GM21723 (cell line): ENCODE measurements around the gene SNX27.
"Not testable (repeated sequence)": the region's sequence is repeated elsewhere in the genome, so short reads cannot be mapped to it uniquely, and the experiment has no call there.

ENCODE experiments used
- ATAC-seq: cut with Tn5 transposase; IDR thresholded peaks from one replicate; pipeline ENCODE4 v1.9.1; 2021; ENCODE audit warnings: mild to moderate bottlenecking, moderate library complexity; ENCODE audit not compliant: unreplicated experiment

The SNX27 gene

DNA sequence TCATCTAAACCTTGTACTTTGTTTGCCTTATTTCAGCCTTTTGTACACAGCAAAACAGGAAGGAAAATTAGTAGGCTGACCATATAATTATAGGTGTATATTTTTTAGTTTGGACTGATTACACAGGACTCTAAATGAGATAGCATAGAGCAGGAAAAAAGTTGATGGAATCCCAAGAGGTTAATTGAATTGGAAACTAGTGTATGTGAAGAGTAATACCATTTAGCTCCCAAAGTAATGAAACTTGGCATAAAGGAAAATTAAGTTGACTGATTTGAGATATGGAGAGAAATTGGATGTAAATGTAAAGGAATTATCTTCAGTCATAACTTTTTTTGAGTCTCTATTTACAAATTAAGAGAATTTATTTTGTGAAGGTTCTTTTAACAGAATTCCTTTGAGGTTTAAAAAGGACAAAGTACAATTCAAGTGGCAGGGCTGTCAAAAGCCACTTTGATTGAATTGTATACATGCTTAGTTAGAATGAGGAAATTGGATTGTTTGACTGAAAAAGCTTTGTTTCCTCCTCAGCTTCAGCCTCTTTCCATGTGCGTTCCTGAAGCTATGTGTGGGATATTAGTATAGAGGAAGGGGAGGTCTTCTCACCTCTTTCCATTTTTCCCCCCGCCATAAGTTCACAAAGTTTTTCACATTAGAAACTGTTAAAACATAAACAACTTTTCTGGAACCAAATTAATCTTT lies 26.4 kb downstream of the SNX27 start:
- no peak for ATAC-seq

DNA sequence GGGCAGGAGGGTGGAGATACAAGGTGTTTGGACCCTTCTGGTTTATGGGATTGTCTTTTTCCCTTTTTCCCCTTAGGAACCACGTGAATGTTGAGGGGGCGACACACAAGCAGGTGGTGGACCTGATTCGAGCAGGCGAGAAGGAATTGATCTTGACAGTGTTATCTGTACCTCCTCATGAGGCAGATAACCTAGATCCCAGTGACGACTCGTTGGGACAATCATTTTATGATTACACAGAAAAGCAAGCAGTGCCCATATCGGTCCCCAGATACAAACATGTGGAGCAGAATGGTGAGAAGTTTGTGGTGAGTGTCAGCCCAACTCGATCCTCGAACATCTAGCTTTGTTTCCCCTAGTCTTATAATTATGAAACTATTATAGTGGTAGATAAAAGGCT lies 27.0 kb downstream of the SNX27 start:
- no peak for ATAC-seq

DNA sequence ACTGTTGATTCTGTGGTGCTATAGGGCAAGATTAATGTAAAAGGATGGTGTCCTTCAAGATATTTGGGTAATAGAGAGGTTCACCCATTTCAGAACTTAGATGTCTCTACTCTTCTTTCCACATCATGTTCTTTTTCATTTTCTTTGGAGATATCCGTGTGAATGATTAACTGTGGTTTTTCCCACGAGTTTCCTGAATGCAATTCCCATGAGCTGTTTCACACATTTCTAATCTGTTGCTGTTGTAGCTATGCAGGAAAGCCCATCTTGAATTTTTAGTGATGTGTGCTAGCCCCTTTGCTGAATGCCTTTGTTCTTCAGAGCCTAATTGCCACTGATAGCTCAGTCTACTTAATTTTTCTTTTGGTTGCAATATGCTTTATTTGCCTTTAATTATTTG lies 27.6 kb downstream of the SNX27 start:
- no peak for ATAC-seq

DNA sequence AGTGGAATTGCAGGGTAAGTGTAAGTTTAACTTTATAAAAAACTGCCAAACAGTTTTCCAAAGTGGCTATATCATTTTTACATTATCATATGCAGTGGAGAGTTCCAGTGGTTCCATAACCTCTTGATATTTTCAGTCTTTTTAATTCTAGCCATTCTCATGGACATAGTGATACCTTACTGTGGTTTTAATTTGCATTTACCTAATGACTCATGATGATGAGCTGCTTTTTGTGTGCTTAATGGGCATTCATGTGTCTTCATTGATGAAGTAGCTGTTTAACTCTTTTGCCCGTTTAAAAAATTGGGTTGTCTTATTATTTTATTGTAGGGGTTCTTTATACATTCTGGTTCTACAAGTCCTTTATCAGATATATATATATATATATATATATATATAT lies 29.4 kb downstream of the SNX27 start:
- ATAC-seq: no peak

- not testable (repeated sequence) for ATAC-seq
Measured at GRCh38 chr1:151643085-151643484, 31.2 kb downstream of the SNX27 start.

DNA sequence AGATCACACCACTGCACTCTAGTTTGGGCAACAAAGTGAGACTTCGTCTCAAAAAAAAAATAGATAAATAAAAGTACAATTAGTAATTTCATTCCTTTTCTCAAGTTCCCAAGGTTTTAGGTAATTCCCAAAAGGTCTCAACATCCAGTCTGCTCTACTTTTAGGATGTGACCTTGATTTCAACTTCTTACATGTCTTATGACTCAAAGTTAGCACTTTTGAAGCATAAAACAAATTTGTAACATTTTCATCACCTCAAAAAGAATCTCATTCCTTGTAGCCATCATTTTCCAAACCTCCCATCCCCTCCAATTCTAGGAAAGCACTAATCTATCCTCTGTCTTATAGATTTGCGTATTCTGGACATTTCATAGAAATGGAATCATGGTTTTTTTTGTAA lies 32.2 kb downstream of the SNX27 start:
- no peak for ATAC-seq

DNA sequence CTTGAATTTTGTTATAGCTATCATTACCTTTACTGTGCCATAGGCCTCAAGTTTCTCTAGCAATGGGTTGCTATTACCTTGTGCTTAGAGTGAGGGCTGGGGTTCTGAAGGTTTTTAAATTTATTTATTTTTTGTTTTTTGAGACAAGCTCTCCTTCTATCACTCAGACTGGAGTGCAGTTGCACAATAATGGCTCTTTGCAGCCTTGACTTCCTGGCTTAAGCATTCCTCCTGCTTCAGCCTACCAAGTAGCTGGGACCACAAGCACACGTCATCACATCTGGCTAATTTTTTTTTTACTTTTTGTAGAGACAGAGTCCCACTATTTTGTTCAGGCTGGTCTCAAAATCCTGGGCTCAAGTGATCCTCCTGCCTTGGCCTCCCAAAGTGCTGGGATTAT lies 41.5 kb downstream of the SNX27 start:
- no peak for ATAC-seq

DNA sequence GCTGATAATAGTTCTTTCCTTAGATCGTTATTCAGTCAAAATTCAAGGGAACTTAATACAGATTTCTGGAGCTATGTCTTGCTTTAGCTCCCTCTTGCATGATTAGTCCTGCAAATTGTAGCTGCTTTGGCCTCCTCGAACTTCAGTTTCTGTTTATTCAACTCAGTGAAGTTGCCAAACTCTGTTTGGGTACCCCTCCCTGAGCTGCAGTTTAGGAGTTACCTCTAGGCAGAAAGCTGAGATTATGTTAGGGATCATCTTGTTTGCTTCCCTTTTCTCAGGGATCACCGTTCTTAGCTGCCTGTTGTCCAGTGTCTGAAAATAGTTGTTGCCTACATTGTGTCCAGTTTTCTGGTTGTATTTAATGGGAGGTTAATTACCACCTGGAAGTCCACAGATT lies 43.5 kb downstream of the SNX27 start:
- ATAC-seq: no peak

DNA sequence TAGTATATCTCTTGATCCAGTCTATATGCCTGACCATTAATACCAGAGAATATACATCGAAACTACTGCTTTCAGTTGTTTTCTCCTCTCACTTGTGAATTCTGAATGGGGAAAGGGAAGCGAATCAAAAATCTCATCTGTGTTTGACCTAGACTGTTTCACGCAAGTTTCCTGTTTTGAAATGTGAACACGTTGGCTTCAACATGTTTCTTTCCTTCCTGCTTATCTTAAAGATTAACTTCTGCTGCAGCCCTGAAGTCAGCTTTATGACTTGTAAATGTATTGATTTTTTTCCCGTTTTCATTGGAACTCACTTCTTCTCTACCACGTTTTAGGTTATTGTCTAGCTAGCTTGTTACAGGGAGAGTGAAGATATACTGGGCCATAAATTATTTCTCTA lies 49.9 kb downstream of the SNX27 start:
- ATAC-seq: no peak

DNA sequence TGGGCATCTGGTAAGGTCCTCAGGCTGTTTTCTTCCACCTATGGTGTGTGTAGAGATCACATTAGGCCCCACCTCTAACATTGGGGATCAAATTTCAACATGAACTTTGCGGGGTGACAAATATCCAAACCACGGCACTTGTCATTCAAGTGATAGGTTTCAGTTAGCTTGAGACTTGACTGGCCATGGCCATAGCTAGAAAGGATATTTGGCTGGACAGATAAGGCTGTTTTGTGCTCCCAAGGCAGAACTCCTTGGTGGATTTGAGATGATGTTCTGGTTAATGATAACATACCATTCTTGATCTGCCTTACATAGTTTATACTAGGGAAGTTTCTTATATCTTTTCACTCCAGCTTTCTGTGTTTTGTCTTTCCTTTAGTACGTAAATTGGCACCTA lies 56.2 kb downstream of the SNX27 start:
- ATAC-seq: no peak

DNA sequence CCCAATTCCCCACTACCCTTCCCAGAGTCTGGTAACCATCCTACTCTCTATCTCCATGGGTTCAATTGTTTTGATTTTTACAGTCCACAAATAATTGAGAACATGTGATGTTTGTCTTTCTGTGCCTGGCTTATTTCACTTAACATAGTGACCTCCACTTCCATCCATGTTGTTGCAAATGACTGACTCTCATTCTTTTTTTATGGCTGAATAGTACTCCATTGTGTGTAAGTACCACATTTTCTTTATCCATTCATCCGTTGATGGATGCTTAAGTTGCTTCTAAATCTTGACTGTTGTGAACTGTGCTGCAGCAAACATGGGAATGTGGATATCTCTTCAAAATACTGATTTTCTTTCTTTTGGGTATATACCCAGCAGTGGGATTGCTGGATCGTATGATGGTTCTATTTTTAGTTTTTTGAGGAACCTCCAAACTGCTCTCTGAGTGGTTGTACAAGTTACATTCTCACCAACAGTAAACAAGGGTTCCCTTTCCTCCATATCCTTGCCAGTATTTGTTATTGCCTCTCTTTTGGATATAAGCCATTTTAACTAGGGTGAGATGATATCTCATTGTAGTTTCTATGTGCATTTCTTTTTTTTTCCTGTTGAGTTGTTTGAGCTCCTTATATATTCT lies 58.3 kb downstream of the SNX27 start:
- not testable (repeated sequence) for ATAC-seq

DNA sequence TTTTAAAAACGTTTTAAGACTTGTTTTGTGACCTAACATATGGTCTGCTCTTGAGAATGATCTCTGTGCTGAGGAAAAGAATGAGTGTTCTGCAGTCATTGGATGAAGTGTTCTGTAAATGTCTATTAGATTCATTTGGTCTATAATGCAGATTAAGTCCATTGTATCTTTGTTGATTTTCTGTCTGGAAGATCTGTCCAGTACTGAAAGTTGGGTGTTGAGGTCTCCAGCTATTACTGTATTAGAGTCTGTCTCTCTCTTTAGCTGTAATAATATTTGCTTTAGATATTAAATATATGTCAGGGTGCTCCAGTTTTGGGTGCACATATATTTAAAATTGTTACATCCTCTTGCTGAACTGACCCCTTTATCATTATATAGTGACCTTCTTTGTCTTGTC lies 61.6 kb downstream of the SNX27 start:
- ATAC-seq: no peak

DNA sequence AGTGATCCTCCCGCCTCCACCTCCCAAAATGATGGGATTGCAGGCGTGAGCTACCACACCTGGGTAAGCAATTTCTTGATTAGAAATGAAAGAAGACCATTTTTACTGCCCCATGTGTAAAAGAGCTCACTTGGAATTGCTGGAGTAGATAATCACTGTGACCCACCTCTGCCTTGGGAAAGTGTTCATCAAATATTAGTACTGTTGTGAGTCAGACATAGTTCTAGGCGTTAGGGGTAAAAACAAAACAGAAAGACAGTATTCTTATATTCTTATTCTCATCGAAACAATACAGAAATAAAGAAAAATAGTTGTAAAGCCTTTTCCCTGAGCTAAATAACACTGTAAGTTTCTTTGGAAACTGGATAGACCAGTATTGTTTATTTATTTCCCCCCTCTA lies 68.5 kb downstream of the SNX27 start:
- ATAC-seq: no peak

DNA sequence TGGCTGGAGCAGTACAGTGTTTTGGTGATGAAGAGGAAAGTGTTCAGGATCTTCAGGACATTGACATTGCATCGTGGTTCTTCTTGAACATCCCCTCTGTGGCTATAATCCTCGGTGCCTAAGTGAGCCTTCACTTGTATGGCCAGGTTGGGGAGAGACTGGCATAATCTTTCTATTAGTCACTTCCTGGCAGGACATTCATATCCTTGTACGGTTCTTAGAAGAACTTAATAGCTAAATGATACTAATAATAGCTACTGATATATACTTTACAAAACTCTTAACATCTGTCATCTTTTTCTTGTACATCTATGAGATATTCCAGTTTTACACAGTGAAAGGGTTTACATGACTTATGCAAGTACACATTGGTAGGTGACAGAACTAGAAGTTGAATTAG lies 69.0 kb downstream of the SNX27 start:
- no peak for ATAC-seq

DNA sequence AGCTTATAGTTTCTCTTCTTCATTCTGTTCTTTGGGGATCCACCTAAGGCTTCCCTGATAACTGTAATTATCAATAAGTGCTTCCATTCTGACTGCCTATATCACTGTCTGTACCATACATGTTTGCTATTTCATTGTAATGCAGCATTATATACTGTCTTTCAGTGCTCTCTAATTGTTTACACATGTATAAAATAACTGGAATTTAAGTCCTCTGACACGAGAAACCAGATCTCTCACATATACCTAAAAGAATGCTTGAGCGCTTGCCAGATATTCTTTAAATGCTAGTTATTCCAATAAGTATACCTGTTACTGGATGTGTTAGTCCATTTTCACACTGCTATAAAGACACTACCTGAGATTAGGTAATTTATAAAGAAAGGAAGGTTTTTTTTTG lies 70.1 kb downstream of the SNX27 start:
- no peak for ATAC-seq

GRCh38 chr1:151682901-151683300 lies 71.1 kb downstream of the SNX27 start:
- ATAC-seq: not testable (repeated sequence)

GRCh38 chr1:151684128-151684527 lies 72.3 kb downstream of the SNX27 start:
- no peak for ATAC-seq

DNA sequence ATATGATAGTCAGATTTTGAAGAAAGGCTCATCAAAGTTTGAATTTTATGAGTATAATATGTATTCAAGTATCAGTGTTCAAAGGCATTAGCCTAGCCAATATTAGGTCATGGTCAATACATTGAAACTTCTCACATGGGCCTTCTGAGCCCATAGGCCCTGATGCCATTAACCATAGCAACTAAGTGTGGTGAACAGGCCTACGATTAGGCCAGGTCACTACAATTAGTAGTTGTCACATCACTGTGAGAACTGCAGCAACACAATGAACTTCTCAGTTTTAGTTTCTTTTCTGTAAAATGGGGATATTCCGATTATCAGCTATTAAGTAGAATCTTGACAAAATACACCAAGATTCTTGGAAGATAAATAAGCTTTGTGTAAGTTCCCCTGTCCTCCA lies 74.7 kb downstream of the SNX27 start:
- no peak for ATAC-seq

DNA sequence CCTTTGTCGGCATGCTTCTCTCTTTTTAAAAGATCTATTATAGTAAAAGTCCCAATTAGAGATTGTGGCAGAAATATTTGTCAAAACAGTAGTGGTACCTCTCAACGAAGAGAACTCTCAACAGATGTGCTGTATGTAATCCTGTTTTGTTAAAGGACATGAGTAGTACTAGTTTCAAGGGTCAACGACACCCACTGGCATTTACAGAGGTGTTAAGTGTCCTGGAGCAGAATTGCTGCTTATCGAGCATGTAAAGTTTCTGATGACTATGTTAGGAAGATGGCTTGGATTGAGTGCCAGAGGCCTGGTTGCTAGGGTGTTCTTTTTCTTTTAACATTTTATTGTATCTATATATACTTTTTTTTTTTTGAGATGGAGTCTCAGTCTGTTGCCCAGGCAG lies 77.6 kb downstream of the SNX27 start:
- no peak for ATAC-seq

DNA sequence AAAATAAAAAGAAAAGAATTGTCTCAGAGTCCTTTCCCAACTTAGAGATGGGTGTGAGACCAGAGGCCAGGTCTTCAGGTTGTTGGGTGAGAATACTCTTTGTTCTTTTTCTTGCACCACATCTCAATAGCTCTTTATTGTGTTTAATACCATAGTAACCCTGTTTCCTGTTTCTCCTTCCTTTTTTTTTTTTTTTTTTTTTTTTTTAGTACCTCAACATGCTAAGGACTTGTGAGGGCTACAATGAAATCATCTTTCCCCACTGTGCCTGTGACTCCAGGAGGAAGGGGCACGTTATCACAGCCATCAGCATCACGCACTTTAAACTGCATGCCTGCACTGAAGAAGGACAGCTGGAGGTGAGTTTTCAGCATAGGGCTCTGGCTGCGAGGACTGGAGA lies 80.4 kb downstream of the SNX27 start:
- ATAC-seq: no peak

GRCh38 chr1:151693057-151693651 lies 81.3 kb downstream of the SNX27 start:
- ATAC-seq: no peak

GRCh38 chr1:151701515-151701914 lies 89.7 kb downstream of the SNX27 start:
- ATAC-seq: no peak

DNA sequence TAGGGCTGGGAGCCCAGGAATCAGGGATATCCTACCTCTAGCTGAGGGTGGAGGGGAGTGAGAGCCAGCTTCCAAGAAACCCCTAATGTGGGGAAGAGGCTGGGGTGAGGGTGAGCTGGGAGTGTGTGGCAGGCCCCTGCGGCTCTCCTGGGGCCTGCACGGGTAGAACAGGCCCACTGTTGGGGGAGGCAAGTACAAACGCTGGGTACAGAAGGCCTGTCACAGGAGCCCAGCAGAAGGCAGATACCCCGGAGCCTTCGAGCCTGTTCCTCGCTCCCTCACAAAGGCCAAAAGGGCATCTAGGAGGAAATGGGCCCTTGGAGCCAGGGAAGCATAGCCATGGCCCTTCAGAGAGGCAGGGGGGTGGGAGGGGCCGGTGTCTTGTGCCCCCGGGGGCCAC lies 91.1 kb downstream of the SNX27 start:
- ATAC-seq: no peak
